Fibroblast of mammary gland (primary cell): ENCODE measurements around the gene GPR15LG.

Source experiments
- DNase-seq: peaks from one replicate; pipeline ENCODE4 v3.0.0-alpha.2; 2010; ENCODE audit warnings: low read depth
- H3K4me3 ChIP-seq: 2 replicates; pipeline ENCODE4 v1.5.1; 2011; ENCODE audit warnings: low read depth, mild to moderate bottlenecking, low read length, moderate library complexity; ENCODE audit not compliant: control insufficient read depth
- TF ChIP-seq, protein P1 (sequence below): conservative IDR thresholded peaks from 2 replicates; pipeline ENCODE4 v1.5.1; 2011; ENCODE audit warnings: low read depth, low read length, inconsistent platforms; ENCODE audit not compliant: control insufficient read depth, insufficient read depth

Gene GPR15LG

DNA sequence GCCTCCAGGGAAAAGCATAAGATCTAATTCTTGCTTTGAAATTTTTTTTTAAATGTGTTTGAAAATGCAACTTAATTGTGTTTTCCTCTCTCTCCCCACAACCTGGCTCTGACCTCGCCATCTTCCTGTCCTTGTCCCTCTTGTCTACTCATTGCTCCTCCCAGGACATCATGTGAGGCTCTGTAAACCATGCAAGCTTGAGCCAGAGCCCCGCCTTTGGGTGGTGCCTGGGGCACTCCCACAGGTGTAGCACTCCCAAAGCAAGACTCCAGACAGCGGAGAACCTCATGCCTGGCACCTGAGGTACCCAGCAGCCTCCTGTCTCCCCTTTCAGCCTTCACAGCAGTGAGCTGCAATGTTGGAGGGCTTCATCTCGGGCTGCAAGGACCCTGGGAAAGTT, 10.9 kb downstream of the GPR15LG start:
- TF ChIP-seq, protein P1, sequence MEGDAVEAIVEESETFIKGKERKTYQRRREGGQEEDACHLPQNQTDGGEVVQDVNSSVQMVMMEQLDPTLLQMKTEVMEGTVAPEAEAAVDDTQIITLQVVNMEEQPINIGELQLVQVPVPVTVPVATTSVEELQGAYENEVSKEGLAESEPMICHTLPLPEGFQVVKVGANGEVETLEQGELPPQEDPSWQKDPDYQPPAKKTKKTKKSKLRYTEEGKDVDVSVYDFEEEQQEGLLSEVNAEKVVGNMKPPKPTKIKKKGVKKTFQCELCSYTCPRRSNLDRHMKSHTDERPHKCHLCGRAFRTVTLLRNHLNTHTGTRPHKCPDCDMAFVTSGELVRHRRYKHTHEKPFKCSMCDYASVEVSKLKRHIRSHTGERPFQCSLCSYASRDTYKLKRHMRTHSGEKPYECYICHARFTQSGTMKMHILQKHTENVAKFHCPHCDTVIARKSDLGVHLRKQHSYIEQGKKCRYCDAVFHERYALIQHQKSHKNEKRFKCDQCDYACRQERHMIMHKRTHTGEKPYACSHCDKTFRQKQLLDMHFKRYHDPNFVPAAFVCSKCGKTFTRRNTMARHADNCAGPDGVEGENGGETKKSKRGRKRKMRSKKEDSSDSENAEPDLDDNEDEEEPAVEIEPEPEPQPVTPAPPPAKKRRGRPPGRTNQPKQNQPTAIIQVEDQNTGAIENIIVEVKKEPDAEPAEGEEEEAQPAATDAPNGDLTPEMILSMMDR, result no peak
- H3K4me3 ChIP-seq, result no peak overlapping the region
- no peak for DNase-seq

- no peak for DNase-seq
- TF ChIP-seq, protein P1, result no peak
- no peak overlapping the region for H3K4me3 ChIP-seq
Observed at GRCh38 chr10:84185526-84186175, 12.1 kb downstream of the GPR15LG start.

- TF ChIP-seq, protein P1, result no peak
- DNase-seq, result no peak
- H3K4me3 ChIP-seq, result no peak overlapping the region
Observed at GRCh38 chr10:84188815-84189214, 15.2 kb downstream of the GPR15LG start.

DNA sequence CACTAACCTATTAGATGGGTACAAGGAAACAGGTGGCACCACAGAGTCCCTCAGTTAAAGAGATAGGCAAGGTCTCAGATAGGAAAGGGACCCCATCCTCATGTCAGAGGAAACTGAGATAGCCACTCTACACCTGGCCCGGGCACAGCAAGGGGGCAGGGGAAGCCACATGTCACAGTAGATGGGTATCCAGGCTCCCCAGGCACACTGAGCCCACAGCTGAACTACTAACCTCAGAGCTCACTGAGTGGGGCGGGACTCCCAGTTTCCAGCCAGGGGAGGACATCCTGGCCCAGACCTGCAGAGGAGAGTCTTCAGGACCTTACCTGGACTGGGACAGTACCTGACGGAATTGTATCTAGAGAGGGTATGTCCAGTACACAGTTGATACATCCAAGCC, 17.0 kb downstream of the GPR15LG start:
- no peak for DNase-seq
- TF ChIP-seq, protein P1, result no peak

DNA sequence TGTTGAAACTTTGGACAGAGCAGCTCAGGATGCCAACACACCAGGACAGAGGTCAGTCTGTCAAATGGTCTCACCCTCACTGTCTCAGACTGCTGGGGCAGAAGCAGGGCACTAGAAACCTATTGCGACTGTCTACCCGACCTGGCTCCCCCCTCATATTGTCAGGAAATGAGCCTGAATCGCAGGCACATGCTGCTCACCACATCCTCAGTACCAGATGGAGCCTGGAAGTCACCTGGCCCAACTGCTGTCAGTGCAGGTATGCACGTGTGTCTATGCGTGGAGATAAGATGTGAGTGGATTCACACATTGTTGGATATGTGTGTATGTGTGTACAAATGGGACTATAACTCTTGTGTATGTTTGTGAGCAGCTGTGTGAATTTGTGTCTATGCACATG, 17.5 kb downstream of the GPR15LG start:
- TF ChIP-seq, protein P1, result no peak

More for the DNA sequence above, 17.0 kb downstream of the GPR15LG start:
- no peak overlapping the region for H3K4me3 ChIP-seq

GRCh38 chr10:84193327-84193726, 19.7 kb downstream of the GPR15LG start:
- DNase-seq, result no peak
- H3K4me3 ChIP-seq, result no peak overlapping the region
- TF ChIP-seq, protein P1, result no peak

More for the DNA sequence above, 17.5 kb downstream of the GPR15LG start:
- no peak for DNase-seq
- no peak overlapping the region for H3K4me3 ChIP-seq
